Putamen (tissue), 1 donor: Measurements from ENCODE around the gene ATXN10.
"Not testable (repeated sequence)": the region's sequence is repeated elsewhere in the genome, so short reads cannot be mapped to it uniquely, and the experiment has no call there.

Experiments
- DNase-seq: peaks from one replicate; pipeline ENCODE4 v3.0.0-alpha.2; 2016; ENCODE audit warnings: low spot score

Gene ATXN10

DNA sequence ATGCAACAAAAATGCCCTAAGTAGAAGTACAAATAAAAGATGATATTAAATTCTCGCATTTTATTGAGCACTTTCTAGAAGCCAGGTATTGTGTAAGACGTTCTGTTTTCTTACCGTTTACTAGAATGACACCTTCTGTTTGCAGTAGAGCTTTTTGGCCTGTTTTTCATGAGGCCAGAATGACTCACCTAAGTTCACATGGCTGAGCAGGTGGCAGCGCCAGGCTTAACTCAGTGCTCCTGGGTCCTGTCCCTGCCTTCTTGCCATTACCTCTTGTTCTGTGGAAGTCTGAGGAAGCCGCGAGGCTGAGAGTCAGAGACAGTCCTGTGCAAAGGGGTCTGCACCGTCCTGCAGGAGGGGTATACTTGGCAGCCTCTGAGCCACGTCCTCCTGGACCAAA lies 113.8 kb downstream of the ATXN10 start:
- DNase-seq: no peak

- DNase-seq: no peak
These were observed 115.1 kb downstream of the ATXN10 start for GRCh38 chr22:45786726-45787125.

GRCh38 chr22:45787759-45788158 lies 116.1 kb downstream of the ATXN10 start:
- DNase-seq: no peak

GRCh38 chr22:45788522-45788921 lies 116.9 kb downstream of the ATXN10 start:
- DNase-seq: no peak

DNA sequence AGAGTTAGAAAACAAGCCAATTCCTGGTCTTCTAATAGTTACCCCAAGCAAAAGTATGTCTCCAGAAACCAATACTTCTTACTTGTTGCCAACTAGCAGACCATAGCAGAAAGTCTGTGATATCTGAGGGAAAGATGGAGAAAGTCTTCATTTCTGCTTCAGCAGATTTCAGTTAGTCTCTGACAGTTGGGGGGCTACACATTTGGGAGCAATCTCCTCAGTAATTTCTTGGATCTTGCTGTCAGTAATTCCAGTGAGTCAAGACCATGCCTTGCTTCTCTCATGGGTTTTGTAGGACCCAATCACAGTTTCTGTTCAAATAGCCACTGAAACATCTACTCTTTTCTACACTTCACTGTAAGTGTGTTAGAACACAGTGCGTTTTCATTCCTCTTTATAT lies 118.8 kb downstream of the ATXN10 start:
- DNase-seq: no peak

GRCh38 chr22:45793161-45793560 lies 121.5 kb downstream of the ATXN10 start:
- no peak for DNase-seq

GRCh38 chr22:45793892-45794291 lies 122.3 kb downstream of the ATXN10 start:
- DNase-seq: no peak

GRCh38 chr22:45796009-45796408 lies 124.4 kb downstream of the ATXN10 start:
- DNase-seq: not testable (repeated sequence)

GRCh38 chr22:45799291-45799690 lies 127.7 kb downstream of the ATXN10 start:
- no peak for DNase-seq

DNA sequence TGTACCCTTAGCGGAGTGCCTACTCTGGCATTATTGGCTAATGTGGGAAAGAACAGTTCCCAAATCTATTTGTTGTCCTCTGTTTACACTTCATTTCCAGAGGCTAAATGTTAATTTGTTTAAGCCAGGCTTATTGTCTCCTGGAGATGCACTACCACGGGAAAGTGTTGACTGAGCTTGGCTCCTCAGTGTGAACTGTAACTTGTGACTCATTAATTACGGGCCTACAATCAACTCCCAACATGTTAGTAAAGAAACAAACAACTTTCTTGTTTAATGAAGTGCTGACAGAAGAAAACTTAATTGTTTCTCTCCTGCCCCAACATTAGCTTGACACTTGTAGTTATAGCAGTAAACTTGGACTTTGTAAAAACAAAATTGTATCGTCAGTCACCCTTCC lies 130.4 kb downstream of the ATXN10 start:
- no peak for DNase-seq

DNA sequence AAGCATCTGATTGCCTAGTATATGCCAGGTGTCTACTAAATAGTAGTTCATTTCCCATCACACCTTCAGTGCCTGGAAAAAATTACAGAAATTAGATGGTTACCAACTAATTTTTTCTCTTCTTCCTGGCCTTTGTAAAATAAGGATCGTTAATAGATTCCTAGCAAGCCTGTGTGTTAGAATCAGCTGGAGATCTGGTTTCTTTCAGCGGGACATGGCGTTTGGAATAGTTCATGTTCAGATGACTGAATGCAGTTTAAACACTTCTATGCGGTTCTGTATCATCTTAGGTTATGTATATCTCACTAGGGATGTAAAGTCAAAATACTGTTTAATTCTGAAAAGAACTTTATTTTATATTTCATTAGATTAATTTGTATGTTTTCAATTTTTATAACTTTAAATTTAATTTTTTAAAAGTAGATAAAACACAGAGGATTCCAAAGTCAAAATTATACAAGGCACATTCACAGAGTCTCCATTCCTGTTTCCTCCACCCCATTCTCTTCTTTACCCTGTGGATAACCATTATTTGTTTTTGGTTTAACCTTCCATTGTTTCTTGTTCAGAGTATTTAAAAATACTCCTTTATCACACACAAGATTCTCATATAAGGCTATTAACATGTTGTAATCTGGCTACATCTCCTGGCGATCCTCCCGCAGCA lies 132.8 kb downstream of the ATXN10 start:
- no peak for DNase-seq

DNA sequence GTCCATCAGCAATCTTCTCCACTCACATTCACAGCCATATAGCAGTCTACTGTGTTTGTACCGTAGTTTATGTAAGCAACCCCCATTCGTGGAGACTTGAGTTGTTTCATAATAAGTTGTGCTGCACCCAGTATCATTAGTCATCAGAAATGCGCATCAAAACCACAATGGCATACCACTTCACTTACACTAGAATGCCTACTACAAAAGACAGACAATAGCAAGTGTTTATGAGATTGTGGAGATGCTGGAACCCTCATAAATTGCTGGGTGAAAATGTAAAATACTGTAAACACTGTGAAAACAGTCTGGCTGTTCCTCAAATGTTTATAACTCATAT lies 133.3 kb downstream of the ATXN10 start:
- DNase-seq: no peak

GRCh38 chr22:45805413-45805812 lies 133.8 kb downstream of the ATXN10 start:
- DNase-seq: no peak

GRCh38 chr22:45807156-45807915 lies 135.7 kb downstream of the ATXN10 start:
- DNase-seq: no peak

- DNase-seq: no peak
These were observed 141.3 kb downstream of the ATXN10 start for GRCh38 chr22:45812910-45813309.

DNA sequence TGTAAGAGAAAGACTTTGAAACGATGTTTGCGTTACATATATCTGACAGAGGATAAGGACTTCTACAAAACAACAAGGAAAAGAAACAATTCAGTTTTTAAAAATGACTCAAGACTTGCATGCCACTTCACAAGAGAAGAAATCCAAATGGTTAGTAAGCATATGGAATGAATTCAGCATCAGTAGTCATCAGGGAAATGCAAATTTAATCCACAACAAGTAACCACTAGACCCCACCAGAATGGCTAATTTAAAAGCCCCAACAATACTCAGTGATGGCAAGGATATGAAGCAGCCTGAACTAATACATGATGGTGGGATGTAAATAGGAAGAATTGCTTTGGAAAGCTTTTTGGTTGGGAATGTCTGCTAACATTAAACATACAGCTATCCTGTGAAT lies 142.6 kb downstream of the ATXN10 start:
- DNase-seq: no peak

DNA sequence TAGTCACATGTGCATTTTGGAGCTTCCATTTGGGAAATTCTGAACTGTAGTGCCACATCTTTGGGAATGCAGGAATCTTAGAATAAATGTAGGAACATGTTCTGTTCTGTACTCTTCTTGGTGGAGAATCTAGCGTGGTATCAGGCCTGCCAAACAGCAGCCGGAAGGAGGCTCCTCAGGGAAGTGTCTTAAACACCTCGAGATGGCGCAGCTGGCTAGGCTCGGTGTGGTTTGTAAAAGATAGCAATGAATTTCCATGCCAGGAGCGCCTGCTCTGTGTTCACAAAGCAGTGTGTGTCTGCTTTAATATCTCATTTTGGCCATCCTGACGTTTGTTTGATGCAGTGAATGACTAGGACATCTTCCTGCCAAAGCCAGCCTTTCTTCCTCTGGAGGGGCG lies 145.1 kb downstream of the ATXN10 start:
- no peak for DNase-seq

DNA sequence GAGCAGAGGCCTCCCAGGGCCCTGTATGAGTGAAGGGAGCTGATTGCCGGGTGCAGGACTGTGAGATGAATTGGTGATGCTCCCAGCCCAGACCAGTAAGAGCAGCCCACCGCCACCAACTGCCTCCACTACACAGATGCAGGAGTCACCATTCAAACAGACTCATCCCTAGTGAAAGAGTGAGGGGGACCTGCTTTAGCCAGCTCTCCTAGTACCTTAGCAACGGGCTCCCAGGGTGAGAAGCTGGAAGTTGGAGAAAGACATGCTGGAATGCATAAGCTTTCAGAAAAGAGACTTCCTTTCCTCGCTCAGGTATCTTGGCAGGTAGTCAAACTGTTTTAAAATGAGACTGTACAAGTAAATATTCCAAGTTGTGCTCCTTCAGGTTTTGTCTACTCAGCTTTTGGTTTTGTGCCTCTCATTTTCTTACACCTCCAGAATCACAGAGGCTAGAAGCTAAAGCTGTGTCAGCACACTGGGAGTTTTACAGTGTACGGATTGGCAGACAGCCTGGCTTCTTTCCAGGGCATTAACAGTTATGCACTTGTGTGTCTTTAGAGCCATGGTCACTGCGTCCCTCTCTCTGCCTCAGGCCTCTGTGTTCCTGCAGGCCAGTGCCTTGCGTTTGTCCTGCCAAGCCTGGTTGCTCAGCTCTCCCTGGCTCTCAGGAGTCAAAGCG lies 146.2 kb downstream of the ATXN10 start:
- DNase-seq: peak; percentile 70

GRCh38 chr22:45818424-45819085 lies 146.9 kb downstream of the ATXN10 start:
- DNase-seq: no peak

GRCh38 chr22:45819305-45819704 lies 147.7 kb downstream of the ATXN10 start:
- DNase-seq: no peak

DNA sequence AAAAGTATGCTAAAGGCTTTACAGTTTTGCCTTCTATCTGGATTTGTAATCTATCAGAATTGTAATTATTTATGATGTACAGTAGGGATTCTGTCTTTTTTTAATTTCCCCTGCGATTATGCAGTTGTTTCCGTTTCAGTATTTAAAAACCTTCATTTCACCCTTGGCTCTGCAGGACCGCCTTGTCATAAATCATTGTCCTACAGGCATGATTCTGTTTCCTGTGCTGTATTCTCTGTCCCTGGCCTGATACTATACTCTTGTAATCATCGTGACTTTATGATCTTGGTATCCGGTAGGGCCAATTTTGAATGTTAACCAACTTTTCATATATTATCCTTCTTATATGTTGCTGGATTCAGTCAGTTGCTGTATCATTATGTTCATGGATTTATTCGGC lies 151.7 kb downstream of the ATXN10 start:
- no peak for DNase-seq

DNA sequence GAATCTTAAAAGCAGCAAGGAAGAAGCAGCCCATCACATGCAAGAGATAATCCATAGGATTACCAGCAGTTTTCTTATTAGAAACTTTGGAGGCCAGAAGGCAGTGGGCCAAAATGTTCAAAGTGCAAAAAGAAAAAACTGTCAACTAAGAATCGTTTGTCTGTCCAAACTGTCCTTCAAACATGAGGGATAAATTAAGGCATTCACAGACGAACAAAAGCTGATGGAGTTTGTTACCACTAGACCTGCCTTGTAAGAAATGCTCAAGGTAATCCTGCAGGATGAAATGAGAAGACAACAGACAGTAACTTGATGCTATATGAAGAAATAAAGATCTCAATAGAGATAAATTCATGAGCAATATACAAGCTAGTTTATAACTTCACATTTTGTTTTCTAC lies 154.9 kb downstream of the ATXN10 start:
- no peak for DNase-seq

- DNase-seq: no peak
These were observed 157.2 kb downstream of the ATXN10 start for GRCh38 chr22:45828841-45829240.
